OCI-LY7 (cell line): ENCODE results near the gene RRP36.

Source experiments
- CTCF ChIP-seq: fragments of 200-600 bp; sonication (generic); conservative IDR thresholded peaks from 2 replicates; pipeline ENCODE4 v1.5.1; 2014; ENCODE audit warnings: mild to moderate bottlenecking, antibody characterized with exemption, low read length, moderate library complexity, mixed read lengths
- EZH2phosphoT487 ChIP-seq: fragments of 200-600 bp; sonication (generic); IDR thresholded peaks from 2 replicates; pipeline ENCODE4 v1.6.1; 2018; ENCODE audit warnings: low read depth, borderline replicate concordance, mild to moderate bottlenecking, mixed run types, antibody characterized with exemption, low read length, moderate library complexity, mixed read lengths

GRCh38 chr6:43013843-43014433 lies 7.5 kb upstream of the RRP36 start, which contains the start of the genes KLHDC3 and MEA1:
- TF ChIP-seq CTCF (no peak), EZH2phosphoT487 (no peak)
